DOHH2 (cell line): Measurements from ENCODE around the gene RNF213.

Experiments
- H3F3A ChIP-seq: fragments of 200-600 bp; sonication (generic), shearing (Covaris generic); 2 replicates; pipeline ENCODE4 v1.6.0; 2016; ENCODE audit warnings: antibody characterized with exemption, mild to moderate bottlenecking; ENCODE audit not compliant: control insufficient read depth, insufficient read depth
- H3K27ac ChIP-seq: fragments of 200-600 bp; sonication (generic); 2 replicates; pipeline ENCODE4 v1.5.1; 2014; ENCODE audit warnings: low read depth, mild to moderate bottlenecking, low read length, moderate library complexity
- H3K27me3 ChIP-seq: fragments of 200-600 bp; sonication (generic); 2 replicates; pipeline ENCODE4 v1.6.1; 2014; ENCODE audit warnings: mild to moderate bottlenecking, low read length, mixed read lengths; ENCODE audit not compliant: control insufficient read depth
- H3K36me3 ChIP-seq: fragments of 200-600 bp; sonication (generic); 2 replicates; pipeline ENCODE4 v1.6.1; 2014; ENCODE audit warnings: mild to moderate bottlenecking, low read length, moderate library complexity, mixed read lengths; ENCODE audit not compliant: control insufficient read depth
- H3K4me1 ChIP-seq: fragments of 200-600 bp; sonication (generic); 2 replicates; pipeline ENCODE4 v1.6.1; 2014; ENCODE audit warnings: mild to moderate bottlenecking, low read length, mixed read lengths; ENCODE audit not compliant: control insufficient read depth
- H3K4me2 ChIP-seq: fragments of 200-600 bp; sonication (generic); 2 replicates; pipeline ENCODE4 v1.6.0; 2014; ENCODE audit warnings: mild to moderate bottlenecking, low read length, moderate library complexity
- H3K4me3 ChIP-seq: fragments of 200-600 bp; sonication (generic); 2 replicates; pipeline ENCODE4 v1.5.1; 2014; ENCODE audit warnings: mild to moderate bottlenecking, low read length, mixed read lengths
- H3K79me2 ChIP-seq: fragments of 200-600 bp; sonication (generic); 2 replicates; pipeline ENCODE4 v1.6.1; 2014; ENCODE audit warnings: mild to moderate bottlenecking, low read length, mixed read lengths; ENCODE audit not compliant: control insufficient read depth
- H3K9me2 ChIP-seq: fragments of 200-600 bp; sonication (generic); replicated peaks from 2 replicates; pipeline ENCODE4 v1.6.1; 2014; ENCODE audit warnings: mild to moderate bottlenecking, low read length, mixed read lengths; ENCODE audit not compliant: control insufficient read depth
- H3K9me3 ChIP-seq: fragments of 200-600 bp; sonication (generic); 2 replicates; pipeline ENCODE4 v1.6.1; 2014; ENCODE audit warnings: antibody characterized with exemption, low read length, mixed read lengths; ENCODE audit not compliant: control insufficient read depth, insufficient read depth
- H4K20me1 ChIP-seq: fragments of 200-600 bp; sonication (generic); 2 replicates; pipeline ENCODE4 v1.6.0; 2014; ENCODE audit warnings: low read depth, mild to moderate bottlenecking, antibody characterized with exemption, low read length, moderate library complexity; ENCODE audit not compliant: control insufficient read depth, insufficient read depth
- CTCF ChIP-seq: fragments of 200-600 bp; sonication (generic); IDR thresholded peaks from one replicate; pipeline ENCODE4 v1.5.1; 2014; ENCODE audit warnings: antibody characterized with exemption, mild to moderate bottlenecking, low read depth, low read length; ENCODE audit not compliant: poor library complexity, severe bottlenecking
- EZH2phosphoT487 ChIP-seq: fragments of 200-600 bp; sonication (generic); IDR thresholded peaks from 2 replicates; pipeline ENCODE4 v1.6.1; 2017; ENCODE audit warnings: borderline replicate concordance, mild to moderate bottlenecking, antibody characterized with exemption, low read length, moderate library complexity, mixed read lengths

The RNF213 gene

DNA sequence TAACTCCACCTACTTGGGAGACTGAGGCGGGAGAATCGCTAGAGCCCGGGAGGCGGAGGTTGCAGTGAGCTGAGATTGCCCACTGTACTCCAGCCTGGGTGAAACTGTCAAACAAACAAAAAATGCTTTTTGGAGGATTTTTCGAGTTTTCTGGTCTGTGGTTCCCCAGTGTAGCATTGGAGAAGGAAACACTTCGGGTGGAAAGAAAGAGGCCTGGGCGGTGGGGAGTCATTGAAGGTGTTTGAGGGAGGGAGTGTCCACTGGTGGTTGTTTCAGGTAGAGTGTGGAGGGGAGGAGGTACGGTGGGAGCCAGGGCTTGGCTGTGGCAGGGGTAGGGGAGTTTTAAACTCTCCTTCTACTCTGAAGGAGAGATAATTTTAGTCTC is 1.2 kb downstream of the RNF213 start:
- Histone ChIP-seq H3K36me3 (no peaks in the 10 kb centered on the region), H3K4me3 (peak overlapping the region; percentile 71), H3K79me2 (no peaks in the 10 kb centered on the region), H3K4me2 (peak overlapping the region; percentile 88), H3K27me3 (peaks cover 69% of the 10 kb centered on the region), H3K9me2 (no peaks in the 10 kb centered on the region), H4K20me1 (peaks cover 4% of the 10 kb centered on the region; the same call in 1 of the 2 replicates), H3K4me1 (peaks cover 32% of the 10 kb centered on the region), H3K9me3 (no peaks in the 10 kb centered on the region), H3F3A (peaks cover 24% of the 10 kb centered on the region), H3K27ac (no peak overlapping the region)
- TF ChIP-seq EZH2phosphoT487: no peak
- TF ChIP-seq CTCF: no peak

DNA sequence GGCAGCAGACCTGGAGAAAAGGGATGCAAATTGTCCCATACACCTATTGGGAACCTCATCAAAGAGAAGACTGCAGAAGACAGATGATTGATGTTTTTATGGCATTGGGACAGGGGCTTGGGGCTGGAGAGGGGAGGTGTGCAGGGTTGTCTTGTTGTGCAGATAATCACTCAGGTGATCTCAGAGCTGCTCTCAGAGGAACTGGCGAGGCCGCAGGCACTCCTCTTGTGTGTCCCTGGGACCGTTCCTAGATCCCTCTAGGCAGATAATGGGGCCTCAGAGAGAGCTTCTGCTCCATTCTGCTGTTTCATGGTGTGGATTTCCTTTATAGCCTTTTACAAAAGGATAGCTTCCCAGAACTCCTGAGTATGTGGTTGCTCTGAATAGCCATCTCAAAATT is 1.6 kb downstream of the RNF213 start:
- TF ChIP-seq EZH2phosphoT487: no peak
- H3K27me3 ChIP-seq: peaks cover 69% of the 10 kb centered on the region
- peaks cover 4% of the 10 kb centered on the region; the same call in 1 of the 2 replicates for H4K20me1 ChIP-seq
- no peaks in the 10 kb centered on the region for H3K36me3 ChIP-seq
- no peaks in the 10 kb centered on the region for H3K9me2 ChIP-seq
- H3K4me1 ChIP-seq: peaks cover 32% of the 10 kb centered on the region
- H3K27ac ChIP-seq: no peak overlapping the region
- H3K9me3 ChIP-seq: no peaks in the 10 kb centered on the region
- H3K79me2 ChIP-seq: no peaks in the 10 kb centered on the region
- no peak overlapping the region for H3K4me3 ChIP-seq
- H3F3A ChIP-seq: peaks cover 24% of the 10 kb centered on the region
- no peak overlapping the region for H3K4me2 ChIP-seq

DNA sequence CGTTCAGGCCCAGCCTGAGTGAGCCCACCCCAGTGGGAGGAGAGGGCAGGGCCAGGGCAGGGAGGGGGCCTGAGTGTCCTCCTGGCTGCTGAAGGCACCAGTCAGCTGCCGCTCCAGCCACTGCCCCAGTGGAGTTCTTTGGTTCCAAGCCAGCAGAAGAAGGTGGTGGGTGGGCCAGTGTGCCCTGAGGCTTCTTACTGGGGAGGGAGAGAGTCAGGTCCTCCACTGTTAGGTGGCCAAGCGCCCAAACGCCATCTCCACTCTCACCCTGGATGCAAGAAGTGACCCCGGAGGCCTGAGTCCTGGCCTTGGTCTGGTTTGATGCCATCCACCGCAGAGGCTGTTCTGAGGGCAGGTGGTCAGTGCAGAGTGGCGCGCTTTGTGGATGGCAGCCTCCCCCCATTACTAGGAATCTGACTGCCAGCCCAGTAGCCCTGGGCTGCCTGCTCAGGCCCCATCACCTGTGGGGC is 2.2 kb downstream of the RNF213 start:
- TF ChIP-seq CTCF (no peak), EZH2phosphoT487 (no peak)
- H3K79me2 ChIP-seq: no peaks in the 10 kb centered on the region
- H3K9me2 ChIP-seq: no peaks in the 10 kb centered on the region
- H3K27ac ChIP-seq: no peak overlapping the region
- no peaks in the 10 kb centered on the region for H3K9me3 ChIP-seq
- peaks cover 32% of the 10 kb centered on the region for H3K4me1 ChIP-seq
- H4K20me1 ChIP-seq: peaks cover 4% of the 10 kb centered on the region; the same call in 1 of the 2 replicates
- H3K4me3 ChIP-seq: peak overlapping the region; percentile 8; the same call in 1 of the 2 replicates
- H3K4me2 ChIP-seq: no peak overlapping the region
- H3K27me3 ChIP-seq: peaks cover 66% of the 10 kb centered on the region
- peaks cover 24% of the 10 kb centered on the region for H3F3A ChIP-seq
- H3K36me3 ChIP-seq: no peaks in the 10 kb centered on the region

GRCh38 chr17:80263253-80264204 is 2.9 kb downstream of the RNF213 start:
- peaks cover 63% of the 10 kb centered on the region for H3K27me3 ChIP-seq
- no peaks in the 10 kb centered on the region for H3K9me2 ChIP-seq
- TF ChIP-seq EZH2phosphoT487 (no peak), CTCF (no peak)
- no peak overlapping the region for H3K27ac ChIP-seq
- H3K9me3 ChIP-seq: no peaks in the 10 kb centered on the region
- peak overlapping the region; percentile 8; the same call in 1 of the 2 replicates for H3K4me3 ChIP-seq
- H3K4me2 ChIP-seq: peak overlapping the region; percentile 59
- peaks cover 23% of the 10 kb centered on the region for H3F3A ChIP-seq
- H3K36me3 ChIP-seq: no peaks in the 10 kb centered on the region
- peaks cover 4% of the 10 kb centered on the region; the same call in 1 of the 2 replicates for H4K20me1 ChIP-seq
- H3K4me1 ChIP-seq: peaks cover 32% of the 10 kb centered on the region
- H3K79me2 ChIP-seq: no peaks in the 10 kb centered on the region
